NCI-H1694 (cell line): ENCODE data around the gene GPBAR1.
A peak's percentile ranks its signal among the peaks of the same experiment; 100 is the strongest.

ENCODE experiments used
- DNase-seq: peaks from one replicate; lab custom pipeline; 2025; lab: John Stamatoyannopoulos, UW

The GPBAR1 gene

GRCh38 chr2:218285604-218286003 lies 24.8 kb downstream of the GPBAR1 start:
- DNase-seq = peak; percentile 47

GRCh38 chr2:218286570-218287459 lies 26.0 kb downstream of the GPBAR1 start:
- DNase-seq = no peak

GRCh38 chr2:218289639-218290315 lies 29.0 kb downstream of the GPBAR1 start:
- no peak for DNase-seq

GRCh38 chr2:218290316-218291261 lies 29.8 kb downstream of the GPBAR1 start:
- no peak for DNase-seq

GRCh38 chr2:218291318-218292047 lies 30.7 kb downstream of the GPBAR1 start:
- DNase-seq = no peak

GRCh38 chr2:218292048-218293014 lies 31.5 kb downstream of the GPBAR1 start, which contains the start of gene TMBIM1:
Gene TMBIM1 (minus strand): TSS chr2:218292503. CDS start chr2:218282141, 10,362 bp downstream.
- no peak for DNase-seq

GRCh38 chr2:218293715-218294429 lies 33.1 kb downstream of the GPBAR1 start:
- no peak for DNase-seq

GRCh38 chr2:218294430-218295022 lies 33.7 kb downstream of the GPBAR1 start:
- DNase-seq = no peak

GRCh38 chr2:218295029-218295428 lies 34.2 kb downstream of the GPBAR1 start:
- no peak for DNase-seq

- no peak for DNase-seq
Measured at GRCh38 chr2:218296200-218296599, 35.4 kb downstream of the GPBAR1 start.

GRCh38 chr2:218296847-218297246 lies 36.0 kb downstream of the GPBAR1 start:
- DNase-seq = no peak

GRCh38 chr2:218298314-218298875 lies 37.6 kb downstream of the GPBAR1 start:
- no peak for DNase-seq

GRCh38 chr2:218300141-218300540 lies 39.3 kb downstream of the GPBAR1 start:
- DNase-seq = no peak

GRCh38 chr2:218301176-218301819 lies 40.5 kb downstream of the GPBAR1 start:
- DNase-seq = peak; percentile 90

GRCh38 chr2:218305383-218305782 lies 44.6 kb downstream of the GPBAR1 start:
- DNase-seq = no peak

GRCh38 chr2:218306184-218306920 lies 45.5 kb downstream of the GPBAR1 start:
- no peak for DNase-seq

GRCh38 chr2:218307415-218308090 lies 46.7 kb downstream of the GPBAR1 start:
- DNase-seq = no peak
